ENCODE measurements around the gene OLA1. TPM values are rescaled to one million over a fixed set of nuclear protein-coding genes. Genes with fewer than 3 reads are reported as not detected.

The OLA1 gene
- polyA plus RNA-seq, 1 of the 3 experiments (the other 2 are of a cell fraction): 46.9 TPM

GRCh38 chr2:174076975-174077374, 171.4 kb downstream of the OLA1 start (continued):
- no peak for TF ChIP-seq SIN3A (IDR thresholded peaks at IDR 0.05; ENCODE audit: borderline replicate concordance, low read depth, low read length)

- POLR2A ChIA-PET: no interaction called here
- 97% methylated on average over 2 of the region's 2 CpGs for WGBS (ENCODE audit: low lambda C conversion rate)
- no peak for DNase-seq
These were observed 172.3 kb downstream of the OLA1 start for GRCh38 chr2:174076040-174076439.

GRCh38 chr2:174074831-174075230, 173.5 kb downstream of the OLA1 start:
- ChIA-PET POLR2A (no interaction called here), CTCF (interaction anchor here (1.1 kb wide), 1 partner anchor 9 kb away, joined by 3 read pairs; no protein-coding TSS in a partner anchor)
- H4K20me1 ChIP-seq (ENCODE audit: insufficient read depth): no peaks in the 10 kb centered on the region
- no peaks in the 10 kb centered on the region for H3K9me2 ChIP-seq
- no peaks in the 10 kb centered on the region for H3K9me3 ChIP-seq
- peaks cover 13 to 27% of the 10 kb centered on the region in 2 experiments for H3K36me3 ChIP-seq (replicated peaks in 1 of 2; ENCODE audit: control insufficient read depth in 1 of 2, insufficient read depth in 2 of 2, low read length in 1 of 2)
- 93% methylated on average over 4 of the region's 4 CpGs for WGBS (ENCODE audit: low lambda C conversion rate)
- H2AFZ ChIP-seq (ENCODE audit: low read depth): no peak overlapping the region
- H3K27ac ChIP-seq (ENCODE audit: low read depth in 2 of 2, low read length in 1 of 2): no peak overlapping the region
- no peaks in the 10 kb centered on the region for H3K79me2 ChIP-seq (ENCODE audit: insufficient read depth)
- H3K4me2 ChIP-seq: no peak overlapping the region
- peaks cover 3% of the 10 kb centered on the region for H3F3A ChIP-seq (replicated peaks; ENCODE audit: insufficient read depth)
- no peak overlapping the region for H3K4me3 ChIP-seq (ENCODE audit: low read depth in 2 of 2, low read length in 1 of 2)
- no peak overlapping the region for H3K9ac ChIP-seq
- no peak for DNase-seq
- H3K4me1 ChIP-seq (ENCODE audit: control insufficient read depth in 1 of 2, insufficient read depth in 2 of 2, low read depth in 1 of 2, low read length in 1 of 2): no peaks in the 10 kb centered on the region; a peak in 2 of 4 replicates
- TF ChIP-seq ELF1 (IDR thresholded peaks at IDR 0.05) (no peak), EZH2phosphoT487 (IDR thresholded peaks at IDR 0.05; ENCODE audit: borderline replicate concordance, low read depth) (no peak), MAX (IDR thresholded peaks at IDR 0.05; ENCODE audit: low read depth) (no peak), SMC3 (IDR thresholded peaks at IDR 0.05; ENCODE audit: low read depth, low read length) (no peak), TCF12 (IDR thresholded peaks at IDR 0.05) (no peak), RAD21 (IDR thresholded peaks at IDR 0.05; ENCODE audit: low read length) (no peak), SIN3A (IDR thresholded peaks at IDR 0.05; ENCODE audit: borderline replicate concordance, low read depth, low read length) (no peak), MEF2A (IDR thresholded peaks at IDR 0.05; ENCODE audit: borderline replicate concordance, low read depth) (no peak), MXI1 (IDR thresholded peaks at IDR 0.05; ENCODE audit: low read depth, low read length) (no peak)
- no peaks in the 10 kb centered on the region for H3K27me3 ChIP-seq (ENCODE audit: insufficient read depth)

More at GRCh38 chr2:174076040-174076439, 172.3 kb downstream of the OLA1 start:
- CTCF ChIA-PET: no interaction called here
- TF ChIP-seq, protein P1, sequence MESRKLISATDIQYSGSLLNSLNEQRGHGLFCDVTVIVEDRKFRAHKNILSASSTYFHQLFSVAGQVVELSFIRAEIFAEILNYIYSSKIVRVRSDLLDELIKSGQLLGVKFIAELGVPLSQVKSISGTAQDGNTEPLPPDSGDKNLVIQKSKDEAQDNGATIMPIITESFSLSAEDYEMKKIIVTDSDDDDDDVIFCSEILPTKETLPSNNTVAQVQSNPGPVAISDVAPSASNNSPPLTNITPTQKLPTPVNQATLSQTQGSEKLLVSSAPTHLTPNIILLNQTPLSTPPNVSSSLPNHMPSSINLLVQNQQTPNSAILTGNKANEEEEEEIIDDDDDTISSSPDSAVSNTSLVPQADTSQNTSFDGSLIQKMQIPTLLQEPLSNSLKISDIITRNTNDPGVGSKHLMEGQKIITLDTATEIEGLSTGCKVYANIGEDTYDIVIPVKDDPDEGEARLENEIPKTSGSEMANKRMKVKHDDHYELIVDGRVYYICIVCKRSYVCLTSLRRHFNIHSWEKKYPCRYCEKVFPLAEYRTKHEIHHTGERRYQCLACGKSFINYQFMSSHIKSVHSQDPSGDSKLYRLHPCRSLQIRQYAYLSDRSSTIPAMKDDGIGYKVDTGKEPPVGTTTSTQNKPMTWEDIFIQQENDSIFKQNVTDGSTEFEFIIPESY (IDR thresholded peaks at IDR 0.05; ENCODE audit: borderline replicate concordance, low read depth): no peak
- H4K20me1 ChIP-seq (ENCODE audit: insufficient read depth): no peaks in the 10 kb centered on the region
- H3K36me3 ChIP-seq (replicated peaks in 1 of 2; ENCODE audit: control insufficient read depth in 1 of 2, insufficient read depth in 2 of 2, low read length in 1 of 2): peaks cover 13 to 36% of the 10 kb centered on the region in 2 experiments
- H3K4me3 ChIP-seq (ENCODE audit: low read depth in 2 of 2, low read length in 1 of 2): no peak overlapping the region
- no peak overlapping the region for H3K4me2 ChIP-seq
- no peaks in the 10 kb centered on the region for H3K27me3 ChIP-seq (ENCODE audit: insufficient read depth)
- no peaks in the 10 kb centered on the region for H3K79me2 ChIP-seq (ENCODE audit: insufficient read depth)
- H3K27ac ChIP-seq (ENCODE audit: low read depth in 2 of 2, low read length in 1 of 2): no peak overlapping the region
- H3K9ac ChIP-seq: no peak overlapping the region
- H3K4me1 ChIP-seq (ENCODE audit: control insufficient read depth in 1 of 2, insufficient read depth in 2 of 2, low read depth in 1 of 2, low read length in 1 of 2): no peaks in the 10 kb centered on the region; a peak in 2 of 4 replicates
- peaks cover 3% of the 10 kb centered on the region for H3F3A ChIP-seq (replicated peaks; ENCODE audit: insufficient read depth)
- no peak overlapping the region for H2AFZ ChIP-seq (ENCODE audit: low read depth)
- no peaks in the 10 kb centered on the region for H3K9me2 ChIP-seq
- no peaks in the 10 kb centered on the region for H3K9me3 ChIP-seq
